Measurements from ENCODE around the gene SLC28A1.
A peak's percentile ranks its signal among the peaks of the same experiment; 100 is the strongest.
"Not testable (repeated sequence)": the region's sequence is repeated elsewhere in the genome, so short reads cannot be mapped to it uniquely, and the experiment has no call there.

Gene SLC28A1

DNA sequence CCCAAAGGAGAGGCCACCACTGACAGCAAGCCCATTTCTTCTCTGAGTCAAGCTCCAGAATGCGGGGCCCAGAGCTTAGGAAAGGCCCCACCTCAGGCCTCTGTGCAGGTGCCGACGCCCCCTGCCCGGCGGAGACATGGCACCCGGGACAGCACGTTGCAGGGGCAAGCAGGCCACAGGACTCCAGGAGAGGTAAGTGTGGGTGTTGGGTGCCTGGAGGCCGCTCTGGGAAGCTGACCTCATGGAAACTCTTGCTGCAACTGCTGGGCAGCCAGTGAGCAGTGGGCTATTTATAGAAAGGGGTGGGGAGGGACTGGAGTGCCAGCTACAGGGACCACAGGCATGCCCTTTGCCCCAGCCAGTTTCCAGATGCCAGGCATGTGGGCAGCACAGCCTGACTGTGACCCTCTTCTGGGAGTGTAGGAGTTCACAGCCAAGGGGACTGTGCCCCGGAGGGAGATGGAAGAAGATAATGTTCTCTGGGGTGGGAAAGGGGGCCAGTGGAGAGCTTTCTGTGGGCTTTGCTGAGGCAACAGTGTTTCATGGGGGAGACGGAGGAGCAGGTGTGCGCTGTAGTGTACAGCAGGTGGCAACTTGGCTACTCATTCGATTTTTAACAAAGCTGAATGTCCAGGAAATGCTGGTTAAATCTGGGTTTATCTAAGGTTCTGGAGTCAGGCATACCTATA lies 43.6 kb upstream of the SLC28A1 start:
- H3K4me3 ChIP-seq (ENCODE audit: low read depth, low read length) = no peak overlapping the region
- TF ChIP-seq, protein P1, sequence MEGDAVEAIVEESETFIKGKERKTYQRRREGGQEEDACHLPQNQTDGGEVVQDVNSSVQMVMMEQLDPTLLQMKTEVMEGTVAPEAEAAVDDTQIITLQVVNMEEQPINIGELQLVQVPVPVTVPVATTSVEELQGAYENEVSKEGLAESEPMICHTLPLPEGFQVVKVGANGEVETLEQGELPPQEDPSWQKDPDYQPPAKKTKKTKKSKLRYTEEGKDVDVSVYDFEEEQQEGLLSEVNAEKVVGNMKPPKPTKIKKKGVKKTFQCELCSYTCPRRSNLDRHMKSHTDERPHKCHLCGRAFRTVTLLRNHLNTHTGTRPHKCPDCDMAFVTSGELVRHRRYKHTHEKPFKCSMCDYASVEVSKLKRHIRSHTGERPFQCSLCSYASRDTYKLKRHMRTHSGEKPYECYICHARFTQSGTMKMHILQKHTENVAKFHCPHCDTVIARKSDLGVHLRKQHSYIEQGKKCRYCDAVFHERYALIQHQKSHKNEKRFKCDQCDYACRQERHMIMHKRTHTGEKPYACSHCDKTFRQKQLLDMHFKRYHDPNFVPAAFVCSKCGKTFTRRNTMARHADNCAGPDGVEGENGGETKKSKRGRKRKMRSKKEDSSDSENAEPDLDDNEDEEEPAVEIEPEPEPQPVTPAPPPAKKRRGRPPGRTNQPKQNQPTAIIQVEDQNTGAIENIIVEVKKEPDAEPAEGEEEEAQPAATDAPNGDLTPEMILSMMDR (IDR thresholded peaks at IDR 0.05; ENCODE audit: low read depth, low read length) = no peak

DNA sequence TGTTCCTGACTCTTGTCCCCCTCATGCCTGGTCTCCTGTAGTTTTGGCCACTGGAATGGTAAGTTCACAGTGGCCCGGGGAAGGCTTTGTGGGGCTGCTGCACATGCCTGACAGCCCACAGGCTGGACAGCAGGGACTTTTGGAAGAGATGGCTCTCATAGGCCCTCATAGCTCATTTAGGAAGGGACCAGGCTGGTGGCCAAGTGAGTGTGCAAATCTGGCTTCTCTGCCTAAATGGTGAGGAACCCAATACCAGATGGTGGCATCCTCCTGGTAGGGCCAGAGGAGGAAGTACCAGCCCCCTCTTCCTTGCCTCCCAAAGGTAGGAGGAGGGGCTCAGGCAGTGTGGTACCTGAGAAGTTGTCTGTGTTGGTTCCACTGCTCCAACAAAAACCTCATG lies 41.7 kb upstream of the SLC28A1 start:
- H3K4me3 ChIP-seq (ENCODE audit: low read depth, low read length) = no peak overlapping the region
- TF ChIP-seq, protein P1 (IDR thresholded peaks at IDR 0.05; ENCODE audit: low read depth, low read length) = no peak

DNA sequence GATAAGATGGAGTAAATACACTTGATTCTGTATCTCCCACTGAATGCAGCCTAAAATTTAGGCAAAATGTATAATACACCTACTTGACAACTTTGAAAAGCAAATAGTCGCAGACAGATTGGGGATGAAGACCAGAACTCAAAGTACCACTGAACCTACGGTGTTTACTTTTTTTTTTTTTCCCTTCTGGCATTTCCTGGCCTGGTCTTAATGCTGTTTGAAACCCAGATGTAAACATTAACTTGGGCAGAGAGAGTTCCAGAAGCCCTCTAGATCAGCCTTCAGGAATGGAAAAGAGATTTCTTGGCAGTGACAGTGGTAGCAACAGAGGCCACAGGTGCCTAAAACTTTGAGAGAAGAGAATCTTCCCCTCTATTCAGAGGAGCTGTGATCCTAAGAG lies 39.5 kb upstream of the SLC28A1 start:
- TF ChIP-seq, protein P1 (IDR thresholded peaks at IDR 0.05; ENCODE audit: low read depth, low read length) = no peak

DNA sequence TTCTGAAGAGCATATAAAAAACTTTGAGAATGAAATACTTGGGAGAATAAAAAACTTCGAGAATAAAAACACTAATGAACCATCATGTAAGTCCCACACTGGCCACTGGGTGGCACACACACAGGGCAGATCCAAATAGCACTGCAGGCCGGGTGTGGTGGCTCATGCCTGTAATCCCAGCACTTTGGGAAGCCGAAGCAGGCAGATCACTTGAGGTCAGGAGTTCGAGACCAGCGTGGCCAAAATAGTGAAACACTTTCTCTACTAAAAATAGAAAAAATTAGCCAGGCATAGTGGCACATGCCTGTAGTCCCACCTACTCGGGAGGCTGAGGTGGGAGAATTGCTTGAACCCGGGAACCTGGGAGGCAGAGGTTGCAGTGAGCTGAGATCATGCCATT lies 38.8 kb upstream of the SLC28A1 start:
- TF ChIP-seq, protein P1 (IDR thresholded peaks at IDR 0.05; ENCODE audit: low read depth, low read length) = peak; percentile 66

More for the DNA sequence above, 39.5 kb upstream of the SLC28A1 start:
- H3K4me3 ChIP-seq (ENCODE audit: low read depth, low read length) = no peak overlapping the region

DNA sequence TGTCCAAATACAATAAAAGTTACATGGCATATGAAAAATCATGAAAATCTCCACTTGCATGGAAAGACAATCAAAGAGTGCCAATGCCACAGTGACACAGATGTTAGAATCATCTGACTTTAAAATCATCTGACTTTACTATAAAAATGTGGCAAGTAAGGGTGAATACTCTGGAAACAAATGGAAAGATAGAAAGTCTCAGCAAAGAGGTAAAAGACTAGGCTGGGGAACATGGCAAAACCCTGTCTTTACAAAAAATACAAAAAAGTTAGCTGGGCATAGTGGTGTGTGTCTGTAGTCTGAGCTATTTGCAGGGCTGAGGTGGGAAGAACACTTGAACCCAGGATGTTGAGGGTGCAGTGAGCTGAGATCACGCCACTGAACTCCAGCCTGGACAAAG lies 38.2 kb upstream of the SLC28A1 start:
- TF ChIP-seq, protein P1 (IDR thresholded peaks at IDR 0.05; ENCODE audit: low read depth, low read length) = no peak
- H3K4me3 ChIP-seq (ENCODE audit: low read depth, low read length) = no peak overlapping the region

More for the DNA sequence above, 38.8 kb upstream of the SLC28A1 start:
- H3K4me3 ChIP-seq (ENCODE audit: low read depth, low read length) = not testable (repeated sequence)

DNA sequence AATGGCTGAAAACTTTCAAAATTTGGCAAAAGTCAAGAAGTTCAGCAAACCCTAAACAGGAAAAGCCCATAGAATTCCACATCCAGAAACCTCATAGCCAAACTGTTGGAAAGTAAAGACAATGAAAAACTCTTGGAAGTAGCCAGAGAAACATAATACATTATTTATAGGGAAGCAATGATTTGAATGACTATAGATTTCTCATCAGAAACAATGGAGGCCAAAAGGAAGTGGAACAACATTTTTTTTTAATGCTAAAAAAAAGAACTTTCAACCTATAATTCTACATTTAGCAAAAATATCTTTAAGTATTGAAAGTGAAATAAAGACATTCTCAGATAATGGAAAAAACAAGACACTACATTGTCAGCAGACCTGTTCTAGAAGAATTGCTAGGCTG lies 37.1 kb upstream of the SLC28A1 start:
- H3K4me3 ChIP-seq (ENCODE audit: low read depth, low read length) = no peak overlapping the region
- TF ChIP-seq, protein P1 (IDR thresholded peaks at IDR 0.05; ENCODE audit: low read depth, low read length) = no peak

DNA sequence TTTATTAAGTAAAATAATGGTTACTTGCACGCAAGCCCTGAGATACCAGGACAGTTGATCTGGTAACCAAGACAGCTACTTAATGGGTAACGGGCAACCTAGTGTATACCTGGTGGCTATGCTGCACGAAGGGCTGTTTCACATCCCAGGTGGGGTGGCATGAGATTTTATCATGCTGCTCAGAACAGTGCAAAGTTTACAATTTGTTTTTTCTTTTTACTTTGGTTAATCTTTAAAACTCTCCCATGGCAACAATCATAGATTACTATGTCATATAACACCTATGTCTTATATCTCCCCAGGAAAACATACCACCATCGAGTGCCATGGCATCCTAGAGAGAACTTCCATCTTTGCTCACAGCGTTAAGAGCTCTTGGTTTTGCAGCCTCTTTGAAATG lies 32.2 kb upstream of the SLC28A1 start:
- TF ChIP-seq, protein P1 (IDR thresholded peaks at IDR 0.05; ENCODE audit: low read depth, low read length) = no peak

More for the DNA sequence above, 32.2 kb upstream of the SLC28A1 start:
- no peak overlapping the region for H3K4me3 ChIP-seq (ENCODE audit: low read depth, low read length)
